Measurements from ENCODE around the gene CDC42BPG. TPM values are rescaled to one million over a fixed set of nuclear protein-coding genes. Genes with fewer than 3 reads are reported as not detected.
"Not testable (repeated sequence)": the region's sequence is repeated elsewhere in the genome, so short reads cannot be mapped to it uniquely, and the experiment has no call there.

The CDC42BPG gene
- polyA plus RNA-seq, 1 donor from 2014 or later = 0.15 TPM

DNA sequence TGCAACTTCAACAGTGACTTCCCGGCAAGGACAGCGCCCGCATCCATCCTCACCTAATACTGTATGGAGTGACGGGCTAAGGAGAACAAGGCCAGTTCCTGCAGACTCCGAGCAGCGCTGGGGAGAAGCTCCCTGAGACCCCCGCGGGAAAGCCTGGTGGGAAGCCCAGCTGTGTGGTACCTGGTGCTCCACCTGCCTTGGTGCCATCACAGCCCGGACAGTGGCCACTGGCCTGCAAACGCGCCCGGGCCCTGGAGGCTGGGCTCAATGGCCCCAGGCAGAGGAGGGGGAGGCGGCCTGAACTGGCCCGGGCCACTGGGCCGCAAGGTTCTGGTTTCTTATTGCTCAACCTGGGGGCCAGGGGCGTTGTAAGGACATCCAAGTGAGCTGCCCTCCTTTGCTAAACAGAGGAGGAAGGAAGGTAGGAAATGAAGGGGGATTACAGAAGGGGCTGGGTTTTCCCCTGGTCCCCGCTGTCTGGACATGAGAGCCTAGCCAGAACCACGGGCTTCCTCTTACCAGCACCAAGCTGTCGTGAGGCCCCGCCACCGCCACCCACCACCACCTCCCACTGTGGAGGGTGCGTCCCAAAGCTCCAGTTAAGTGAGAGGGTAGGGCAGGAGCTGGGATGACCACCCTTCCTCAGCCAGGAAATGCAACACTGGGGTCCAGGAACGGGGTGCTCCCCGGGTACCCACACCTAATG, 8.5 kb upstream of the CDC42BPG start:
- Mint-ChIP-seq H3K27me3 (no peaks in the 10 kb centered on the region), H3K4me3 (peak overlapping the region; percentile 70 to 89 (median 84)), H3K27ac (peak overlapping the region; percentile 95 to 99 (median 95)), H3K36me3 (peaks cover 6% of the 10 kb centered on the region), H3K9me3 (no peaks in the 10 kb centered on the region), H3K4me1 (peaks cover 58 to 77% (median 60%) of the 10 kb centered on the region in 3 donors)

DNA sequence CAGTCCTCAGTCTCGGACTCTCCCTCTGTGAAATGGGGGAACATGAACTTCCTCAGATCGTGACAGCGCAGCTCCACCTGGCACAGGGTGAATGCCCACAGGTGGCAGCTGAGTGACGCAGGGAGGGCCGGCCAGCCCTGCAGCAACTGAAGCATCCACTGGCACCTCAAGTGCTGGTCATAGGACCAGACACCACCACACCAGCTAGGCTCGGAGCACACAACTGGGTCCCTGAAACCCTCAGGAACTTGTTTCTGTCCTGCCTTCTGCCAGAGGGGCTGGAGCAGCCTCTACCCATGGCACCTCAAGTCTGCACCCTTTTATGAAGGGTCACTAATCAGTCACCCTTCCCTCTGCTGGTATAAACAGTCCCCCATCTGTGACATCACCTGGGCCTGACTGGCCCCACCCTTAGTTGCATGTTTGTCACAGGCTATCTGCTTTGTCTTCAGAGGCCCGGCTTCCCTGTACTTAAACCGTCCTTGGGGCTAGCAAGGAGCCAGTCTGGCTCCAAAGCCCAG, 7.4 kb upstream of the CDC42BPG start:
- Mint-ChIP-seq H3K27ac (peak overlapping the region; percentile 95 to 99 (median 95)), H3K4me1 (peaks cover 59 to 79% (median 62%) of the 10 kb centered on the region in 3 donors), H3K9me3 (no peaks in the 10 kb centered on the region), H3K36me3 (peaks cover 6% of the 10 kb centered on the region), H3K27me3 (no peaks in the 10 kb centered on the region), H3K4me3 (peak overlapping the region; percentile 72 to 89 (median 82))

DNA sequence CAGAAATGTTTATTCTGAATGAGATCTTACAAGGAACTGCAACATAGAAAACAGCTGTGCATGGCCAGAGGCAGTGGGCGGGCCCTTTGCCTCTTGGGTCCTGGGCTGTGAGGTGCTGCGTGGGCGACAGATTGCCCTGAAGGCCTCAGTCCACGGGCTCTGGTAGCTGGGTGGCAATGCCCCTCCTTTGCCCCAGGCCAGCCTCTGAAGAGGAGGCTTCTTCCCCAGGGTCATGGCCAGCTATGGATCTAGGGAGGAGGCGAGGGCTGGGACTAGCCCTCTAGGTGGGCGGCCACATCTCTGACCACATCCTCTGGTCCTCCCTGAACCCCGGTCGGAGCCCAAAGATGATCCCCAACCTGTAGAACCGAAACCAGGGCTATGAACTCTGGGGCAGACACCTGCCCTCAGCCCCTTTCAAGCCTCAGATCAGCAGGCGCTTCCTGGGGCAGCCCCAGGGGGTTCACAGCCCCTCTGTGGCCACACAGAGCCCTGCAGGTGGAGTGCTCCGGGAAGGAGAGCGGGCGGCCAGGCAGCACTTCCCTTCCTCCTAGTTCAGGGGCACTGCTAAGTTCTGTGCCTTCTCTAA, 6.6 kb upstream of the CDC42BPG start:
- Mint-ChIP-seq H3K9me3 (no peaks in the 10 kb centered on the region), H3K36me3 (peaks cover 6% of the 10 kb centered on the region), H3K27me3 (no peaks in the 10 kb centered on the region), H3K27ac (peak overlapping the region; percentile 95 to 99 (median 95)), H3K4me3 (peak overlapping the region; percentile 13 to 89 (median 77)), H3K4me1 (peaks cover 57 to 76% (median 60%) of the 10 kb centered on the region in 3 donors)

DNA sequence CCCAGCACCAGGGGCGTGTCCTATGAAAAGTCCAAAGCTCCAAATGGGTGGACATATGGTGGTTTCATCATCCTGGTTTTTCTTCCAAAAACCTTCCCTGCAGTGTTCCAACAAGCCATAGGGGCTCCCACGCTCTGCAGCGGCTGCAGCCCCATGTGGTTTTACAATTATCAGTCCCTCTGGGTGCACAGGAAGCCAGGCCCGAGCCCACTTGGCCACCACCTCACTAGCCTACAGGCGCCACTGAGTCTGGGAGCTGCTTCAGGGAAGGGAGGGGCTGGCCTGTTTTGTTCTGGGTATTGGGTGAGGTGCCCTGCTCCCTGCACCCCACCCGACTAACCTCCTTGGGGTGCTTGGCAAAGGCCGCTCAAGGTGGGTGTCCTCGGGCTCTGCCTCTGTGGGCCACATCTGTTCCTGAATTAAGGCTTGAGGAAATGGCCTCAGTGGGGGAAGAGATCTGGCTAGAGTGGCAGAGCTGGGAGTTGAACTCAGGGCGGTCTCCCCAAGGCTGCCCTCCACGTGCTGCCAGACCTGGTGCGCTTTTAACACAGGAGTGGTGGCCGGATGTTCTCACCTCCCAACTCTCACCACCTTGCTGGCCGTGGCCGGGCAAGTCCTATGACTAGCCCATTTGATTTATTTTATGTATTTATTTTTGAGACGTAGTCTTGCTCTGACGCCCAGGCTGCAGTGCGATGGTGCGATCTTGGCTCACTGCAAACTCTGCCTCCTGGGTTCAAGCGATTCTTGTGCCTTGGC, 5.3 kb upstream of the CDC42BPG start:
- Mint-ChIP-seq H3K36me3 (no peaks in the 10 kb centered on the region), H3K4me3 (peak overlapping the region in 3 of 4 donors; percentile 50 to 77 (median 76))

DNA sequence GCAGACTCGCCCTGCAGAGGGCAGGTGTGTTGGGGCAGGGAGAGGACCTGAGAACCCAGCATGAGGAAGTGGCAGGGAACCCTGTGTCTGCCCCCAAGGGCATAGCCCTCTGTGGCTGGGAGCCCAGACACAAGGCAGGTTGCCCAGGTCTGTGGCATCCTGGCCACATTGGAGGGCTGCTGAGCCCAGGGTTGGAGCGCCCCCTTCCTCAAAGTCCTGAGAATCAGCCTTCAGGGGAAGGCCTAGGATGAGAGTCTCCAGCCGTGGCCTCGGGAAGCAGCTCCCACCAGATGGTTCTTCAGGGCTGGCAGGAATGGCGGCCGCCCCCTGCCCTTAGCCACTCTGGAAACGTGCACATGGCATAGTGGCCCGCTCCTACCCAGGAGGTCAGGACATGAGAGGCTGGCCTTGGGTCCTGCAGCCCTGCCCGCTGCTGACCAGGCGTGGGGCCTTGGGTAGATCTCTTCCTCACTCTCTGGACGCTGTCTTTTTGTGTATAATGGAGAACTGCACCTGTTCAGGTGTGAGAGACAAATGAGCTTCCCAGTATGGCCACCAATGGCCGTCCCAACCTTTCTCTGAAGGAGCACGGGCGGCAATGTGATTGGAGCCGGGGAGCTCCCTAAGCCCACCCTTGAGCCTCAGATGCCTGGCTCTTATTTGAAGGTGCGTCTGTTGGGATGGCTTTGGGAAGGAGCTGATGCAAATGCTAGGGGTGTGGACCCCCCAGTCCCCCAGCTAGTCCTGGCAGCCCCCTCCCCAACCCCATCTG, 4.6 kb upstream of the CDC42BPG start:
- no peaks in the 10 kb centered on the region for H3K9me3 Mint-ChIP-seq
- H3K4me3 Mint-ChIP-seq = peak overlapping the region in 3 of 4 donors; percentile 50 to 93 (median 76)
- peaks cover 50 to 62% (median 51%) of the 10 kb centered on the region in 3 donors for H3K4me1 Mint-ChIP-seq
- no peaks in the 10 kb centered on the region for H3K27me3 Mint-ChIP-seq
- peak overlapping the region; percentile 59 to 95 (median 86) for H3K27ac Mint-ChIP-seq
- no peaks in the 10 kb centered on the region for H3K36me3 Mint-ChIP-seq

More for the DNA sequence above, 5.3 kb upstream of the CDC42BPG start:
- Mint-ChIP-seq H3K9me3 (no peaks in the 10 kb centered on the region), H3K4me1 (peaks cover 50 to 68% (median 54%) of the 10 kb centered on the region in 3 donors), H3K27me3 (no peaks in the 10 kb centered on the region), H3K27ac (peak overlapping the region; percentile 86 to 95 (median 95))

DNA sequence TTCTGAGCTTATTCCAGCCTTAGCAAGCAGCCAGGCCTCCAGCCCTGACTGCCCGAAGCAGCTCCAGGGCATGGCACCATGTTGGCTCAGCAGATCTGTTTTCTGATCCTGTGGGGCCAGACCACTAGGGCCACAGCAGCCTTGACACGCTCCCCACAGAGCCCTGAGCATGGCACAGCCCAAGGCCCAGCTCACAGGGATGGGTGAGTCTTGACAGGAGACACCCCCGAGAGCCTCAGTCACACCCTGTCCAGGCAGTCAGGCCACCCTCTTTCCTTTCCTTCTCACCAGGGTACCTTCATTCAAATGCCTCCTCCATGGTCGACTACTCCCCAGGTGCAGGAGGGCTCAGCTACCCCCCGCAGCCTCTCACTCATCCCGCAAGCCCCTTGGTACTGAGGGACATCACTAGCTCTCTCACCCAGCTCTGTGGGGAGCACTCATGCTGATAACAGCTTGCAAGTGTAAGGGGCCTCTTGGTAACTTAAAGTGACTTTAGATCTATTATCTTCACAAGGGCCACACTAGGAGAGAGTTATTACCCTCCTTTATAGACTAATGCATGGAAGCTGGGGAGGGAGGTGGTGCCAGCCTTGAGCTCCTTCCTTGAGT, 3.9 kb upstream of the CDC42BPG start:
- no peaks in the 10 kb centered on the region for H3K9me3 Mint-ChIP-seq
- H3K36me3 Mint-ChIP-seq = no peaks in the 10 kb centered on the region
- H3K4me1 Mint-ChIP-seq = peaks cover 47 to 59% (median 51%) of the 10 kb centered on the region in 3 donors
- peak overlapping the region; percentile 39 to 95 (median 86) for H3K27ac Mint-ChIP-seq
- no peaks in the 10 kb centered on the region for H3K27me3 Mint-ChIP-seq
- H3K4me3 Mint-ChIP-seq = peak overlapping the region in 3 of 4 donors; percentile 50 to 93 (median 76)

DNA sequence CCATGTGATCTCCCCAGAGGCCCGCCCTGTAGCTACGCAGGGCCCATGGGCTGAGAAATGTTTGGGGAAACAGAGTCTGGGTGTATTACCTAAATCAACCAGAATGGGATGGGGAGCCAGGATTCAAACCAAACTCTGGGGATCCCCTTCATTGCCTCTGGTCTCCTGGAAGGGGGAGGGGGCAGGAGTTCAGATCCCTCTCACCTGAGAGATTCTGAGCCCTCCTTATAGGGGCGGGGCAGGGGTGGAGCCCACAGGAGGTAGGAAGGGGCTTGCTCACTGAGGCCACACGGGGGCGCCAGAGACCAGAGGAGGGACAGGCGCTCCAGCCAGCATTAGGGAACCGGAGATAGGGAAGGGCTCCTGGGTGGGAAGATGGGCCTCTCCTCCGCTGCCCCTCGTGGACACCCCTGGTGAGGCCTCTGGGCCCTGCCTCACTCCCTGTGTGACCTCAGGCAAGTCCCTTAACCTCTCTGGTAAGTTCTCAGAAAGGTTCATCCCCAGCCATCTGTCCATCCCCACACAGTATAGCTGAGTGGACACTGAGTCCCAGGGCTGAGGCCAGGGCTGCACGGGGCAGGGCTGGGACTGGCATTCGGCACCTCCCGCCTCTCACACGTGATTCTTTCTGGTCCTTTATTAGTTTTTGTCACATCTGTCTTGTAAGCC, 2.7 kb upstream of the CDC42BPG start:
- Mint-ChIP-seq H3K4me1 (peaks cover 36 to 47% (median 44%) of the 10 kb centered on the region in 3 donors), H3K27ac (peak overlapping the region in 2 of 3 donors; percentile 57 to 95), H3K36me3 (no peaks in the 10 kb centered on the region), H3K4me3 (peak overlapping the region; percentile 8 to 81 (median 60)), H3K9me3 (no peaks in the 10 kb centered on the region), H3K27me3 (no peaks in the 10 kb centered on the region)

DNA sequence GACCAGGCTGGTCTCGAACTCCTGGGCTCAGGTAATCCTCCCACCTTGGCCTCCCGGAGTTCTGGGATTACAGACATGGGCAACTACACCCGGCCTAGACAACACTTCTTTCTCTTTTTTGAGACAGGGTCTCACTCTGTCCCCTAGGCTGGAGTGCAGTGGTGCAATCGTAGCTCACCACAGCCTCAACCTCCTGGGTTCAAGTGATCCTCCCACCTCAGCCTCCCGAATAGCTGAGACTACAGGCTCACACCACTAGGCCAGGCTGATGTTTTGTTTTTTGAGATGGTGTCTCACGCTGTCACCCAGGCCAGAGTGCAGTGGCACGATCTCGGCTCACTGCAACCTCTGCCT, 1.3 kb upstream of the CDC42BPG start:
- Mint-ChIP-seq H3K27ac (peak overlapping the region in 1 of 3 donors; percentile 29), H3K4me1 (peaks cover 24 to 33% (median 33%) of the 10 kb centered on the region in 3 donors), H3K4me3 (peak overlapping the region in 3 of 4 donors; percentile 17 to 83 (median 57))
- H3K9me3 Mint-ChIP-seq, H3K36me3 Mint-ChIP-seq, H3K27me3 Mint-ChIP-seq: not testable (repeated sequence)

DNA sequence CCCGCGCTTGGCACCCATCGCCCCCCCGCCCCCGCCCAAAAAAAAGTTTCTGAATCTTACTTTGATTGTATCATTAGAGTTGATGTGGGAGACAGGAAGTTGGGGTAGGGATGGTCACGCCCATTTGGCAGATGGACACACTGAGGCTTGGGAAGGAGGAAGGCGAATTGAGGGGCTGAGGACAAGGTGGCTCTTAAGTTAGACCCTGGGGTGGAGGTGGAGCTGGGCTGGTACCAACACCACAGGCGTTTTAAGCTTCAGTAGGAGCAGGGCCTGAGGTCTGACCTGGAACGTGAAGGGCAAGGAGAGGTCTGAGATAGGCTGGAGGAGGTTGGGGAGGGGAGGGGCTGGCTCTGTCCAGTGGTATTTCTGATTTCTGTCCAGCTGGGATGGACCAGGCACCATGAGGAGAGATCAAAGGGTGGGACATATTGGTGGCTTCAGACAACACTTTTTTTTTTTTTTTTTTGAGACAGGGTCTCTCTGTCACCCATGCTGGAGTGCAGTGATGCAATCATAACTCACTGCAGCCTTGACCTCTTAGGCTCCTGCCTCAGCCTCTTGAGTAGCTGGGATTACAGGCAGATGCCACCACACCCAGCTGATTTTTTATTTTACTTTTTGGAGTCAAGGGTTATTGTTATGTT, 799 bp upstream of the CDC42BPG start:
- Mint-ChIP-seq H3K36me3 (no peaks in the 10 kb centered on the region), H3K27ac (peak overlapping the region; percentile 29 to 86 (median 46)), H3K27me3 (no peaks in the 10 kb centered on the region), H3K9me3 (no peaks in the 10 kb centered on the region), H3K4me3 (peak overlapping the region; percentile 57 to 84 (median 78)), H3K4me1 (peaks cover 23 to 32% (median 31%) of the 10 kb centered on the region in 3 donors)

DNA sequence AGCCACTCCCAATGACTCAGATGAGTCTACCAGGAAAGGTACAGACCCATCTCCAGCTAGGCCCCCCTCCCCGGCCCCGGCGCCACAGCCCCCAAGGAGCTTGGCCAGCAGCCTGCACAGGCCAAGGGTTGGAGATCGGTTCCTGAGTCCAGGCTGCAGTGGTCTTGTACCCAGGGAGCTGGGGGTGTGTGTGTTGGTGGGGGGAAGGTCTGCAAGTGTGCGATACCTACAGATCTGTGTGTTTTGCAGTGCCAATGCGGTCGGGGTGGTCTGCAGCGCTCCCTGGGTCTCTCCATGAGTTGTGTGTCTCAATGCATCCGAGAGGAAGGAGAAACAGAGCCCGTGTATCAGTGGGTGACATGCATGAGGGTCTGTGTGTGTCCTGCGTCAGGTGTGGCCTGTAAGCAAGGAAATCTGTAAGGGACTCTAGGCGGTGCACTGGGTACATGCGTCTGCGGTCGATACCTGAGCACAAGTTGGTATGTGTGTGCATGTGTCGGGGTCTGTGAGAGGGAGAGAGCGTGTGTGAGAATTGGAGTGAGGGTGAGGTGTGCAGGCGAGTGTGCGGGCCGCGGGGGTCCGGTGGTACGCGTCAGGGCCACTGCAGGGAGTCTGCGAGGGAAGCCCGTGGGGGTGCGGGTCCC, 645 bp downstream of the CDC42BPG start:
- peak overlapping the region; percentile 73 to 91 (median 84) for H3K4me3 Mint-ChIP-seq
- no peaks in the 10 kb centered on the region for H3K36me3 Mint-ChIP-seq
- no peaks in the 10 kb centered on the region for H3K27me3 Mint-ChIP-seq
- no peaks in the 10 kb centered on the region for H3K9me3 Mint-ChIP-seq
- H3K4me1 Mint-ChIP-seq = peaks cover 17 to 23% (median 22%) of the 10 kb centered on the region in 3 donors
- H3K27ac Mint-ChIP-seq = peak overlapping the region in 2 of 3 donors; percentile 27 to 90

DNA sequence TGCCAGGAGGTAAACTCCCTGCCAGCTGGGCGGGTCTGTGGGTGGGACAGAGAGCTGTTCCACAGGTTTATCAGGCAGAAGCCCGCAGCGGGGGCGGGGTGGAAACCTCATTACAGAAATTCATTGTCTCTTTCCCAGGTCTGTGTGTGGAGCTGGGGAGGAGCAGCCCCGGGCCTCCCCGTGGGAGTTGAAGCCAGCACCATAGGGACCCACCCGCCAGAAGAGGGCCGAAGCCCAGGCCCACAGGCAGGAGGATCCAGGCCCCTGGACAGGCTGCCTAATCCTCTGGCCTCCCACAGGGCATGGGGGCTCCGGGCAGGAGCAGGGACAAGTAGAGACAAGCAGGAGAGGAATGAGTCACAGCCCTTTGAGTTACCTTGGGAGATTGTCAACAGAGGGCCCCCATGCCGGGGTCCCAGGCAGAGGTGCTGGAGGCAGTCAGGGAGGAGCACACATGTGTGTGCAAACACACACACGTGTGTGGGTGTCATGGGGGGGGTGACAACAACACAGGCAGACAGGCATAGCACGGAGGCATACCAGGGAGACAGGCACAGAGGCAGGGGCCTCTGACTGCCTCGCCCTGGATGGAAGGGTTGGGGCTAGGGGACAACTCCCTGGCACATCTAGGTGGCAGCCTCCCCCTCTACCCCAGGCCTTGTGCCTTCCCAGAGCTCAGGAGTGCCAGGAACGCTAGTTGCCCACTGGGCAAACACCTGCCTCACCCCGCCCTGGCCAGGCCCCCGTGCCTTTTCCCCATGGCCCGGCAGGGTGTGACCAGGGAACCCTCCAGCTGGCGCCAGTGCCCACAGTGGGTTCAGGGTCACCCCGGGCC, 1.4 kb downstream of the CDC42BPG start:
- peak overlapping the region in 2 of 4 donors; percentile 39 to 91 for H3K4me3 Mint-ChIP-seq
- no peaks in the 10 kb centered on the region for H3K36me3 Mint-ChIP-seq
- H3K27ac Mint-ChIP-seq = peak overlapping the region in 1 of 3 donors; percentile 53
- H3K9me3 Mint-ChIP-seq = no peaks in the 10 kb centered on the region
- peaks cover 10 to 16% (median 16%) of the 10 kb centered on the region in 3 donors for H3K4me1 Mint-ChIP-seq
- H3K27me3 Mint-ChIP-seq = no peaks in the 10 kb centered on the region

DNA sequence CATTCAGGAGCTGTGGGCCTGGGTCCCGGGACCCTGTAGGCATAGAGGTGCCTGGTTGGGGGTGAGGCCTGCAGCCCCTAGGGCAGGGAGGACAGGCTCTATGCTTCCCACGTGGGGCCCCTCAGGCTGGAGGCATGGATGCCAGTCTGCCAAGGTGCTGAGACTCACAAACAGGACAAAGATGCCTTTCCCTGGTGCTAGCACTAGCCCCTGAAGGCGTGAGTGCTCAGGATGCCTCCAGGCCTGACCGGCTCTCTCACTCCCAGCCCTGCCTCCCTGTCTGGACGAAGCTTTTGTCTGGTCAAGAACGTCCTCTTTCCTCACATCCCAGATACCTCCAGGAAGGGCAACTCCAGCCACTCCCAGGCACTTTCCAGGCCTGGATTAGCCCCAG, 2.1 kb downstream of the CDC42BPG start:
- H3K27ac Mint-ChIP-seq = no peak overlapping the region
- H3K9me3 Mint-ChIP-seq = no peaks in the 10 kb centered on the region
- H3K27me3 Mint-ChIP-seq = no peaks in the 10 kb centered on the region
- peaks cover 10 to 14% (median 12%) of the 10 kb centered on the region in 3 donors for H3K4me1 Mint-ChIP-seq
- H3K4me3 Mint-ChIP-seq = no peak overlapping the region
- no peaks in the 10 kb centered on the region for H3K36me3 Mint-ChIP-seq

Measured in IgD-negative memory B cell (primary cell).